ENCODE results near the gene SEC14L5.

DNA sequence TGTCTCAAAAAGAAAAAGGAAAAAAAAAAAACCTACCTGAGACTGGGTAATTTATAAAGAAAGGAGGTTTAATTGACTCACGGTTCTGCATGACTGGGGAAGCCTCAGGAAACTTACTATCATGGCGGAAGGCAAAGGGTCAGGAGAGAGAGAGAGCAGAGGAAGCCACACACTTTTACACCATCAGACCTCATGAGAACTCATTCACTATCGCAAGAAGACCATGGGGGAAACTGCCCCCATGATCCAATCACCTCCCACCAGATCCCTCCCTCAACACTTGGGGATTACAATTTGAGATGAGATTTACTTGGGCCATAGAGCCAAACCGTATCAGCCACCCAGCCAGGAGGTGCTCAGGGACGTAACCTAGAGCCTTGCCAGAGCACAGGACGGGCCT is 54.8 kb downstream of the SEC14L5 start:
- TF ChIP-seq, protein P1, sequence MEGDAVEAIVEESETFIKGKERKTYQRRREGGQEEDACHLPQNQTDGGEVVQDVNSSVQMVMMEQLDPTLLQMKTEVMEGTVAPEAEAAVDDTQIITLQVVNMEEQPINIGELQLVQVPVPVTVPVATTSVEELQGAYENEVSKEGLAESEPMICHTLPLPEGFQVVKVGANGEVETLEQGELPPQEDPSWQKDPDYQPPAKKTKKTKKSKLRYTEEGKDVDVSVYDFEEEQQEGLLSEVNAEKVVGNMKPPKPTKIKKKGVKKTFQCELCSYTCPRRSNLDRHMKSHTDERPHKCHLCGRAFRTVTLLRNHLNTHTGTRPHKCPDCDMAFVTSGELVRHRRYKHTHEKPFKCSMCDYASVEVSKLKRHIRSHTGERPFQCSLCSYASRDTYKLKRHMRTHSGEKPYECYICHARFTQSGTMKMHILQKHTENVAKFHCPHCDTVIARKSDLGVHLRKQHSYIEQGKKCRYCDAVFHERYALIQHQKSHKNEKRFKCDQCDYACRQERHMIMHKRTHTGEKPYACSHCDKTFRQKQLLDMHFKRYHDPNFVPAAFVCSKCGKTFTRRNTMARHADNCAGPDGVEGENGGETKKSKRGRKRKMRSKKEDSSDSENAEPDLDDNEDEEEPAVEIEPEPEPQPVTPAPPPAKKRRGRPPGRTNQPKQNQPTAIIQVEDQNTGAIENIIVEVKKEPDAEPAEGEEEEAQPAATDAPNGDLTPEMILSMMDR (conservative IDR thresholded peaks at IDR 0.05; ENCODE audit: low read length): no peak
- TF ChIP-seq EZH2phosphoT487 (IDR thresholded peaks at IDR 0.05; ENCODE audit: borderline replicate concordance): no peak

All from Loucy (cell line).